Mesenchymal stem cell (in vitro differentiated cells and primary cell): ENCODE measurements around the gene TENM3.

ENCODE experiments used
- DNase-seq: peaks from one replicate; pipeline ENCODE4 v3.0.0-alpha.2; 2013
- H2AFZ ChIP-seq: one replicate; pipeline ENCODE4 v1.6.1; 2013; ENCODE audit warnings: low read depth, mild to moderate bottlenecking, control low read depth, inconsistent platforms, low read length, moderate library complexity
- H2AK5ac ChIP-seq: 2 replicates; pipeline ENCODE4 v1.6.1; 2013; ENCODE audit warnings: low read length, moderate library complexity, mild to moderate bottlenecking, inconsistent platforms; ENCODE audit not compliant: severe bottlenecking
- H2BK120ac ChIP-seq: one replicate; pipeline ENCODE4 v1.6.1; 2013; ENCODE audit warnings: low read depth, mild to moderate bottlenecking, inconsistent platforms, low read length, moderate library complexity
- H2BK12ac ChIP-seq, 2 experiments: one replicate each; pipeline ENCODE4 v1.6.1; 2013; ENCODE audit warnings: inconsistent platforms in 2 of 2, low read length in 2 of 2, mild to moderate bottlenecking in 2 of 2, moderate library complexity in 2 of 2, control low read depth in 1 of 2
- H2BK15ac ChIP-seq: one replicate; pipeline ENCODE4 v1.6.1; 2013; ENCODE audit warnings: mild to moderate bottlenecking, low read depth, inconsistent platforms; ENCODE audit not compliant: poor library complexity, severe bottlenecking
- H2BK5ac ChIP-seq: 2 replicates; pipeline ENCODE4 v1.6.1; 2013; ENCODE audit warnings: low read depth, mild to moderate bottlenecking, low read length, control low read depth, inconsistent platforms; ENCODE audit not compliant: poor library complexity, severe bottlenecking
- H3K14ac ChIP-seq, 2 experiments: one replicate each; pipeline ENCODE4 v1.6.1; 2013; ENCODE audit warnings: inconsistent platforms in 2 of 2, low read length in 2 of 2, control low read depth in 1 of 2, mild to moderate bottlenecking in 1 of 2, moderate library complexity in 1 of 2
- H3K18ac ChIP-seq, 2 experiments: one replicate each; pipeline ENCODE4 v1.6.1; 2013; ENCODE audit warnings: inconsistent platforms in 2 of 2, low read length in 2 of 2, control low read depth in 1 of 2, low read depth in 1 of 2, mild to moderate bottlenecking in 1 of 2
- H3K23ac ChIP-seq, 2 experiments: one replicate each; pipeline ENCODE4 v1.6.1; 2013; ENCODE audit warnings: inconsistent platforms in 2 of 2, low read length in 2 of 2, mild to moderate bottlenecking in 2 of 2, moderate library complexity in 2 of 2, control low read depth in 1 of 2
- H3K27ac ChIP-seq: 2 replicates; pipeline ENCODE4 v1.5.1; 2013; ENCODE audit warnings: mild to moderate bottlenecking, moderate library complexity, low read length, control low read depth, inconsistent platforms; ENCODE audit not compliant: poor library complexity, severe bottlenecking
- H3K27me3 ChIP-seq, 2 experiments: 2 replicates each; pipeline versions ENCODE4 v1.6.1 to v1.7.0; 2013; ENCODE audit warnings: low read length in 2 of 2, mild to moderate bottlenecking in 2 of 2, moderate library complexity in 2 of 2, control low read depth in 1 of 2, inconsistent platforms in 1 of 2; ENCODE audit not compliant: control insufficient read depth in 1 of 2, insufficient read depth in 1 of 2
- H3K36me3 ChIP-seq, 2 experiments: 2 replicates each; pipeline versions ENCODE4 v1.6.1 to v1.7.0; 2013; ENCODE audit warnings: low read length in 2 of 2, control low read depth in 1 of 2, inconsistent platforms in 1 of 2, low read depth in 1 of 2, mild to moderate bottlenecking in 1 of 2; ENCODE audit not compliant: insufficient read depth in 2 of 2, control insufficient read depth in 1 of 2
- H3K4ac ChIP-seq, 2 experiments: one replicate each; pipeline ENCODE4 v1.6.1; 2013; ENCODE audit warnings: inconsistent platforms in 2 of 2, low read length in 2 of 2, mild to moderate bottlenecking in 2 of 2, moderate library complexity in 2 of 2, control low read depth in 1 of 2, low read depth in 1 of 2
- H3K4me1 ChIP-seq: 2 replicates; pipeline ENCODE4 v1.6.1; 2013; ENCODE audit warnings: low read depth, low read length, control low read depth; ENCODE audit not compliant: control insufficient read depth, insufficient read depth
- H3K4me2 ChIP-seq: 2 replicates; pipeline ENCODE4 v1.6.1; 2013; ENCODE audit warnings: low read length, mild to moderate bottlenecking, inconsistent platforms; ENCODE audit not compliant: poor library complexity, severe bottlenecking
- H3K4me3 ChIP-seq, 2 experiments: 2 replicates each; pipeline versions ENCODE4 v1.5.1 to v1.7.0; 2013; ENCODE audit warnings: low read length in 2 of 2, mild to moderate bottlenecking in 2 of 2, control low read depth in 1 of 2, low read depth in 1 of 2; ENCODE audit not compliant: insufficient read depth in 1 of 2
- H3K79me1 ChIP-seq: replicated peaks from 2 replicates; pipeline ENCODE4 v1.6.1; 2013; ENCODE audit warnings: mild to moderate bottlenecking, control low read depth, low read length, inconsistent platforms; ENCODE audit not compliant: poor library complexity, severe bottlenecking
- H3K9ac ChIP-seq: 2 replicates; pipeline ENCODE4 v1.7.0; 2013; ENCODE audit warnings: mild to moderate bottlenecking, low read length, moderate library complexity
- H3K9me3 ChIP-seq: 2 replicates; pipeline ENCODE4 v1.7.0; 2013; ENCODE audit warnings: mild to moderate bottlenecking, low read length; ENCODE audit not compliant: control insufficient read depth
- H4K8ac ChIP-seq: one replicate; pipeline ENCODE4 v1.6.1; 2013; ENCODE audit warnings: inconsistent platforms, mild to moderate bottlenecking, low read length, moderate library complexity
- H4K91ac ChIP-seq: one replicate; pipeline ENCODE4 v1.6.1; 2013; ENCODE audit warnings: mild to moderate bottlenecking, low read length, inconsistent platforms
- WGBS: methylation state at CpG from one replicate; pipeline ENCODE4 v1.1.7; 2013; ENCODE audit warnings: mixed read lengths; 5-methylcytosine and 5-hydroxymethylcytosine counted together

TENM3 gene

DNA sequence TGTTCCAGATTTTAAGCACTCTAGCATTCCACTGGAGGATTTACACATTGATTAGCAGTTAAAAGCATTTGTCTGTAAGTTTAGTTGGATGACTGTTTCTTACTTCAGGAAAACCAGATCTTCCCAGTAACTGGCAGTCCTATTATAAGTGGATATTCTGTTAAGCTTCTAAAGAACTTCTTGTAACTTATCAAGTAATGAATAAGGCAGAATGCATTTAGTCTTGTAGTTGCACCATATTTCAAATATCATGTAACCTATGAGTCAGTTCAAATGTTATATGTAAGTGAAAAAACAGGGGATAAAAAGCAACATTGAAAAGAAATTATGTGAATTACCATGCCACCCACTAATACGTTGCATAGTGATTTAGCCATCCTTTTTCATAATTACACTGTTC, 30.2 kb upstream of the TENM3 start:
- no peak overlapping the region for H3K23ac ChIP-seq
- H4K91ac ChIP-seq, result no peak overlapping the region
- no peak overlapping the region for H3K4me2 ChIP-seq
- no peak overlapping the region for H3K18ac ChIP-seq
- WGBS, result no CpG with 5 or more reads among the region's 1 CpG
- no peak overlapping the region for H2BK12ac ChIP-seq
- H3K36me3 ChIP-seq, result peaks cover 0 to 4% of the 10 kb centered on the region in 2 experiments
- peak overlapping the region in 1 of 2 experiments; percentile 40 for H3K4me3 ChIP-seq
- no peak overlapping the region for H2AK5ac ChIP-seq
- no peaks in the 10 kb centered on the region for H3K27me3 ChIP-seq
- no peak overlapping the region for H3K14ac ChIP-seq
- peak overlapping the region; percentile 46 for H3K9ac ChIP-seq
- no peak overlapping the region for H2BK15ac ChIP-seq
- no peak overlapping the region for H3K4ac ChIP-seq
- DNase-seq, result no peak
- H3K27ac ChIP-seq, result no peak overlapping the region
- H2BK120ac ChIP-seq, result no peak overlapping the region
- no peak overlapping the region for H4K8ac ChIP-seq
- peaks cover 25% of the 10 kb centered on the region for H3K79me1 ChIP-seq
- peaks cover 11% of the 10 kb centered on the region for H3K4me1 ChIP-seq
- H2BK5ac ChIP-seq, result no peak overlapping the region
- H2AFZ ChIP-seq, result no peak overlapping the region
- no peaks in the 10 kb centered on the region for H3K9me3 ChIP-seq

DNA sequence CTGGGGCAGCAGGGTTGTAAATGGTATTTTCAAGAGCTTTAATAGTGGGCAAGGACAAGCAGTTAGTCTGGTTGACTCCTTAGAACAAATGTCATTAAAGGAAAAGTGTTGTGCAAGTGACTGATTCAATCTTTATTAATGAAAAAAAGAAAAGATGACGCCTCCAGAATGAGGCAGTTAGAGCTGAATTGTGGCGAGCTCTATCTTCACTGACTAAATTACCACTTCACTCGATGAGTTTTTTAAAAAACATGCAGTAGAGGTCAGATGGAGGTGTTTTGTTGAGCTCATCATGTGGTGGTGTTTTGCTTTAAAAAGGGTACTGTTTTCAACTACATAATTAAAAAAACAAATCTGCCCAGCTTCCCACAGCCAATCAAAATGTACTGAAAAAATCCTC, 28.1 kb upstream of the TENM3 start:
- Histone ChIP-seq H3K14ac (no peak overlapping the region), H2AK5ac (no peak overlapping the region), H3K36me3 (peaks cover 0 to 4% of the 10 kb centered on the region in 2 experiments), H2BK15ac (no peak overlapping the region), H3K4me2 (no peak overlapping the region), H4K91ac (no peak overlapping the region), H3K4ac (no peak overlapping the region), H3K4me1 (peaks cover 7% of the 10 kb centered on the region), H2AFZ (no peak overlapping the region), H2BK5ac (no peak overlapping the region), H2BK12ac (no peak overlapping the region), H3K79me1 (peaks cover 15% of the 10 kb centered on the region), H3K27ac (no peak overlapping the region), H3K27me3 (no peaks in the 10 kb centered on the region), H3K23ac (no peak overlapping the region), H3K9ac (no peak overlapping the region), H3K9me3 (no peaks in the 10 kb centered on the region), H4K8ac (no peak overlapping the region), H3K4me3 (no peak overlapping the region), H2BK120ac (no peak overlapping the region), H3K18ac (no peak overlapping the region)
- DNase-seq, result no peak
- WGBS, result 88% methylated on average over 2 of the region's 3 CpGs

DNA sequence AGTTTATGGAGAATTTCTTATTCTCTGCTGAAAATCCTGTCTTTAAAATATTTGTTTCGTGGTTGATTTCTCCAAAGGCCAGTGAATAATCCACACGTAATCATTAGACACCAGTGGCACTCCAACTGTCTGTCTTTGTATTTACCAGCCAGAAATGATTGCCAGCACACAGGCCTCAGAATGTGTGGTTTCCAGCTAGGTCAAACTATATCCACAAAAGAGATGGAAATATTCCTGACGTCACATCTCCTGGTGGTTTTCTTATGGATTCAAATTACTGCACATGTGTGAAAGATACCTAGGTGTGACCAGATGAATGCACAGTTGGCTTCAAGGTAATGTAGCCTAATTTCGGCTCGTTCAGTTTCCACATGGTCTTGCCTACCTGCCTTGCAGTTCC, 27.2 kb upstream of the TENM3 start:
- no peak for DNase-seq
- H3K4me2 ChIP-seq, result no peak overlapping the region
- H3K4me1 ChIP-seq, result peaks cover 2% of the 10 kb centered on the region
- no peak overlapping the region for H2BK15ac ChIP-seq
- H3K79me1 ChIP-seq, result peaks cover 10% of the 10 kb centered on the region
- no peak overlapping the region for H3K4ac ChIP-seq
- no peak overlapping the region for H2AK5ac ChIP-seq
- no peak overlapping the region for H3K23ac ChIP-seq
- H4K91ac ChIP-seq, result no peak overlapping the region
- no peak overlapping the region for H2BK120ac ChIP-seq
- H3K27ac ChIP-seq, result no peak overlapping the region
- H2BK5ac ChIP-seq, result no peak overlapping the region
- no peaks in the 10 kb centered on the region for H3K27me3 ChIP-seq
- H3K9ac ChIP-seq, result no peak overlapping the region
- 86% methylated on average over 5 of the region's 5 CpGs for WGBS
- H4K8ac ChIP-seq, result no peak overlapping the region
- no peak overlapping the region for H3K14ac ChIP-seq
- H2AFZ ChIP-seq, result no peak overlapping the region
- no peak overlapping the region for H3K18ac ChIP-seq
- no peak overlapping the region for H2BK12ac ChIP-seq
- no peaks in the 10 kb centered on the region for H3K9me3 ChIP-seq
- H3K4me3 ChIP-seq, result no peak overlapping the region
- H3K36me3 ChIP-seq, result no peaks in the 10 kb centered on the region

DNA sequence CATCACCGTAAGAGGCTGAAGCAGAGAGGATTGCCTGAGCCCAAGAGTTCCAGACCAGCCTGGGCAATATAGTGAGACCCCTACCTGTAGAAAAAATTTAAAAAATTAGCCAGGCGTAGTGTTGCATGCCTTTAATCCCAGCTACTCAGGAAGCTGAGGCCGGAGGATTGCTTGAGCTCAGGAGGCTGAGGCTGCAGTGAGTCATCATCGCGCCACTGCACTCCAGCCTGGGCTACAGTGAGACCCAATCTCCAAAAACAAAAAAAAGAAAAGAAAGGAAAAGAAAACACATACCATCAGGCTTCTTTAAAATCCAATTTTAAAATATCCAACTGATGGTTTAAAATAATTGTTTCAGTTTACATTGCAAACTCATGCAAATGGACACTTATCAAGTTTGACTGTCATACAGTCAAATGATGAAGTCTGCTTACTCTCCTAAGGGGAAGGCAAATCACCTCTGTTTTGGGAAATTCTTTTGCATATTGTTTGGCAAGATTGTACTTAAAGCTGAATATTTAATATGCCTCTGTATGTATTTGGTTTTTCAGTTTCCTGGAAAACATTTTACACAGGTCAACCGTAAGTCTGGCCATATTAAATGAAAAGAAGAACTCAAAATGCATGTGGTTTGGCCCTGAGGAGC, 23.7 kb upstream of the TENM3 start:
- H3K36me3 ChIP-seq, result no peaks in the 10 kb centered on the region
- H3K4me1 ChIP-seq, result no peaks in the 10 kb centered on the region
- H4K8ac ChIP-seq, result no peak overlapping the region
- no peak overlapping the region for H2BK12ac ChIP-seq
- no peak overlapping the region for H3K9ac ChIP-seq
- no peak for DNase-seq
- no peak overlapping the region for H3K4ac ChIP-seq
- H3K27ac ChIP-seq, result no peak overlapping the region
- peaks cover 12% of the 10 kb centered on the region for H3K79me1 ChIP-seq
- no peak overlapping the region for H3K18ac ChIP-seq
- no peak overlapping the region for H4K91ac ChIP-seq
- H3K4me3 ChIP-seq, result no peak overlapping the region
- no peak overlapping the region for H2AFZ ChIP-seq
- H3K9me3 ChIP-seq, result no peaks in the 10 kb centered on the region
- 67% methylated on average over 6 of the region's 6 CpGs for WGBS
- H2BK15ac ChIP-seq, result no peak overlapping the region
- H3K4me2 ChIP-seq, result no peak overlapping the region
- no peak overlapping the region for H3K14ac ChIP-seq
- H2BK5ac ChIP-seq, result no peak overlapping the region
- no peak overlapping the region for H3K23ac ChIP-seq
- H3K27me3 ChIP-seq, result no peaks in the 10 kb centered on the region
- H2AK5ac ChIP-seq, result no peak overlapping the region
- no peak overlapping the region for H2BK120ac ChIP-seq
